BJ (cell line): ENCODE measurements around the gene CCN6. TPM values are rescaled to one million over a fixed set of nuclear protein-coding genes. Genes with fewer than 3 reads are reported as not detected.

ENCODE experiments used
- CTCF ChIA-PET: fragments of 350-600 bp; formaldehyde crosslinking; extraction: SDS; loops from one replicate; lab custom pipeline; 2021; ENCODE audit warnings: antibody characterized with exemption, inconsistent platforms; lab: Yijun Ruan, JAX
- POLR2A ChIA-PET: fragments of 300-600 bp; sonication (Branson Sonifier 250); formaldehyde crosslinking; extraction: SDS; loops from one replicate; lab custom pipeline; 2021; ENCODE audit warnings: antibody characterized with exemption; lab: Charles Lee
- DNase-seq: peaks from one replicate; pipeline ENCODE4 v3.0.0-alpha.2; 2011; ENCODE audit warnings: low read depth
- H3K27me3 ChIP-seq: 2 replicates; pipeline ENCODE4 v1.6.0; 2011; ENCODE audit warnings: low read length; ENCODE audit not compliant: control insufficient read depth, insufficient read depth
- H3K36me3 ChIP-seq: 2 replicates; pipeline ENCODE4 v1.5.1; 2011; ENCODE audit warnings: low read length; ENCODE audit not compliant: control insufficient read depth, insufficient read depth
- H3K4me3 ChIP-seq: 2 replicates; pipeline ENCODE4 v1.5.1; 2011; ENCODE audit warnings: low read depth, mild to moderate bottlenecking, control low read depth, low read length
- CTCF ChIP-seq: IDR thresholded peaks from 2 replicates; pipeline ENCODE4 v1.5.1; 2011; ENCODE audit warnings: low read depth, mild to moderate bottlenecking, control low read depth, inconsistent platforms, low read length, moderate library complexity; ENCODE audit not compliant: insufficient read depth
- polyA plus RNA-seq: library from polyadenylated mRNA; depleted of rRNA; stranded (reverse); fragments of >200 nt; gene quantifications from 2 replicates; pipeline ENCODE4 v1.2.3, GENCODE V29; 2011

CCN6 gene
- polyA plus RNA-seq, 1 experiment = not detected

GRCh38 chr6:112032728-112033127 is 21.2 kb upstream of the CCN6 start:
- H3K36me3 ChIP-seq = no peaks in the 10 kb centered on the region
- POLR2A ChIA-PET = no interaction called here
- CTCF ChIA-PET = interaction anchor here (0.9 to 1.0 kb wide), 2 partner anchors 11 to 324 kb away, joined by 3 to 4 read pairs; no protein-coding TSS in a partner anchor
- no peak for TF ChIP-seq CTCF
- H3K4me3 ChIP-seq = no peak overlapping the region
- peaks cover 5% of the 10 kb centered on the region; the same call in 1 of the 2 replicates for H3K27me3 ChIP-seq
- DNase-seq = no peak

- H3K4me3 ChIP-seq = no peak overlapping the region
- CTCF ChIA-PET = interaction anchor here (1.0 kb wide), 1 partner anchor 9 kb away, joined by 4 read pairs; no protein-coding TSS in a partner anchor
- POLR2A ChIA-PET = no interaction called here
Observed at GRCh38 chr6:112033791-112034615, 19.9 kb upstream of the CCN6 start.

GRCh38 chr6:112034616-112034995 is 19.3 kb upstream of the CCN6 start:
- DNase-seq = no peak
- no peak for TF ChIP-seq CTCF
- POLR2A ChIA-PET = no interaction called here
- peaks cover 5% of the 10 kb centered on the region; the same call in 1 of the 2 replicates for H3K27me3 ChIP-seq
- CTCF ChIA-PET = no interaction called here
- no peak overlapping the region for H3K4me3 ChIP-seq
- no peaks in the 10 kb centered on the region for H3K36me3 ChIP-seq

More at GRCh38 chr6:112033791-112034615, 19.9 kb upstream of the CCN6 start:
- H3K27me3 ChIP-seq = peaks cover 5% of the 10 kb centered on the region; the same call in 1 of the 2 replicates
- no peak for TF ChIP-seq CTCF
- DNase-seq = no peak
- H3K36me3 ChIP-seq = no peaks in the 10 kb centered on the region

- ChIA-PET CTCF (interaction anchor here (1.1 to 1.2 kb wide), 3 partner anchors 9 to 328 kb away, joined by 3 to 4 read pairs (median 3); no protein-coding TSS in a partner anchor), POLR2A (no interaction called here)
- Histone ChIP-seq H3K36me3 (no peaks in the 10 kb centered on the region), H3K4me3 (no peak overlapping the region), H3K27me3 (peaks cover 2% of the 10 kb centered on the region; the same call in 1 of the 2 replicates)
- no peak for DNase-seq
- no peak for TF ChIP-seq CTCF
Observed at GRCh38 chr6:112036088-112036637, 17.7 kb upstream of the CCN6 start.

- Histone ChIP-seq H3K4me3 (no peak overlapping the region), H3K27me3 (no peaks in the 10 kb centered on the region), H3K36me3 (no peaks in the 10 kb centered on the region)
- peak; percentile 86 for DNase-seq
- TF ChIP-seq CTCF = no peak
- POLR2A ChIA-PET = interaction anchor here (0.6 to 0.7 kb wide), 2 partner anchors 281 to 1496 kb away, joined by 3 to 4 read pairs; no protein-coding TSS in a partner anchor
- CTCF ChIA-PET = interaction anchor here (1.8 to 2.4 kb wide), 2 partner anchors 23 to 328 kb away, joined by 6 to 13 read pairs; no protein-coding TSS in a partner anchor
Observed at GRCh38 chr6:112037783-112038216, 16.1 kb upstream of the CCN6 start.
